Activated naive CD4-positive, alpha-beta T cell treated with anti-CD3 and anti-CD28 coated beads, Interleukin-2, amount 50 U/mL, for 72 hours (primary cell): ENCODE measurements around the gene SRPK1. TPM values are rescaled to one million over a fixed set of nuclear protein-coding genes. Genes with fewer than 3 reads are reported as not detected.
"Not testable (repeated sequence)": the region's sequence is repeated elsewhere in the genome, so short reads cannot be mapped to it uniquely, and the experiment has no call there.

Source experiments
- ATAC-seq, 2 donors: fragments of 150-1000 bp; cut with Tn5 transposase; 2 replicates each; pipeline ENCODE4 v1.10.0; 2021; ENCODE audit warnings: mild to moderate bottlenecking in 2 of 2, moderate library complexity in 2 of 2
- DNase-seq, 2 donors: peaks; one replicate each; pipeline ENCODE4 v3.0.0; 2021 to 2022; ENCODE audit warnings: low spot score in 2 of 2
- H3K27ac Mint-ChIP-seq, 2 donors: one replicate each; pipeline ENCODE4 v1.8.0; 2022; ENCODE audit warnings: mild to moderate bottlenecking in 2 of 2, mixed read lengths in 2 of 2
- H3K36me3 Mint-ChIP-seq, 2 donors: one replicate each; pipeline ENCODE4 v1.8.0; 2022; ENCODE audit warnings: mixed read lengths in 2 of 2
- H3K9me3 Mint-ChIP-seq, 2 donors: one replicate each; pipeline ENCODE4 v1.8.0; 2022; ENCODE audit warnings: mixed read lengths in 2 of 2
- total RNA-seq, 2 donors: library from RNA; stranded (reverse); gene quantifications; one replicate each; pipeline ENCODE4 v1.2.3, GENCODE V29; 2022

The SRPK1 gene
- total RNA-seq, 2 donors from 2014 or later, result 102 to 138 TPM

DNA sequence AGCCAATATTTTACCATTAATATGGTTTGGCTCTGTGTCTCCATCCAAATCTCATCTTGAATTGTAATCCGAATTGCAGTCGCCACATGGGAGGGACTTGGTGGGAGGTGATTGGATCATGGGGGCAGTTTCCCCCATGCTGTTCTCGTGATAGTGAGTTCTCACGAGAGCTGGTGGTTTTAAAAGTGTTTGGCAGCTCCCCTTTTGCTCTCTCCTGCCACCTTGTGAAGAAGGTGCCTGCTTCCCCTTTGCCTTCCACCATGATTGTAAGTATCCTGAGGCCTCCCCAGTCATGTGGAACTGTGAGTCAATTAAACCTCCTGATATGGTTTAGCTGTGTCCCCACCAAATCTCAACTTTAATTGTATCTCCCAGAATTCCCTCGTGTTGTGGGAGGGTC is 18.4 kb upstream of the SRPK1 start:
- not testable (repeated sequence) for DNase-seq, H3K27ac Mint-ChIP-seq, H3K36me3 Mint-ChIP-seq, ATAC-seq
- peaks cover 4 to 12% of the 10 kb centered on the region in 2 donors for H3K9me3 Mint-ChIP-seq

DNA sequence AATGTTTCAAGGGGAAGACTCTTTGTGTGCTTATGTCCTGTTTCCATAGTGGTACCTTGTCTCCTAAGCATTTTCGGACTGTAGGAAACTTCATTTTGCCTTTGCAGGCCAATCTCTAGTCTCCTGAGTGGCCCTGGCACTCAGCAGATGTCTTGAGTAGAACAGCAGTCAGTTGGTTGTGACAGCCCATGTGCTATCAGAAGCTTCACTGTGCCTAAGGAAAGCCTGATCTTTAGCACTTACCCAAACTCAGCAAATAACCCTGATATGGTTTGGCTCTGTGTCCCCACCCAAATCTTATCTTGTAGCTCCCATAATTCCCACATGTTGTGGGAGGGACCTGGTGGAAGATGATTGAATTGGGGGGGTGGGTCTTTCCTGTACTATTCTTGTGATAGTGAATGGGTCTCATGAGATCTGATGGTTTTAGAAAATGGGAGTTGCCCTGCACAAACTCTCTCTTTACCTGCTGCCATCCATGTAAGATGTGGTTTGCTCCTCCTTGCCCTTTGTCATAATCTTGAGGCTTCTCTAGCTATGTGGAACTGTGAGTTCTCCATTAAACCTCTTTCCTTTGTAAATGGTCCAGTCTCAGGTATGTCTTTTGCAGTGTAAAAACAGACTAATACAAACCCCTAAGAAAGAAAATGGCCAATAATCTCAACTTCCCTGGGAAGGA is 15.9 kb upstream of the SRPK1 start:
- Mint-ChIP-seq H3K36me3 (peaks cover 0 to 5% of the 10 kb centered on the region in 2 donors), H3K9me3 (peaks cover 4 to 12% of the 10 kb centered on the region in 2 donors), H3K27ac (no peak overlapping the region)
- ATAC-seq (no peak), DNase-seq (no peak)

DNA sequence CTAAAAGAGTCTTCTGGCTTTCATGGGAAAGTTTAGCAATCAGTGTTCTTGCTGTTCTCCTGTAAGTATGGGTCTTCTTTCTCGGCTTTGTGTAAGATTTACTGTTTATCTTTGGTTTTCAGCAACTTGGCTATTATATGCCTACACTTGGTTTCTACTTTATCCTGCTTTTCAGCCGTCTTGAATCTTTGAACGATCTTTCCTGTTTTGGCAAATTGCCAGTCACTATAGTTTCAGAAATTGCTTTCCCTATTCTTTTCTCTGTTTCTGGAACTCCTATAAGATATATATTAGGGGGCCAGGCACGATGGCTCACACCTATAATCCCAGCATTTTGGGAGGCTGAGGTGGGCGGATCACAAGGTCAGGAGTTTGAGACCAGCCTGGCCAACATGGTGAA is 14.6 kb upstream of the SRPK1 start:
- ATAC-seq (no peak), DNase-seq (no peak)
- H3K27ac Mint-ChIP-seq, result no peak overlapping the region

DNA sequence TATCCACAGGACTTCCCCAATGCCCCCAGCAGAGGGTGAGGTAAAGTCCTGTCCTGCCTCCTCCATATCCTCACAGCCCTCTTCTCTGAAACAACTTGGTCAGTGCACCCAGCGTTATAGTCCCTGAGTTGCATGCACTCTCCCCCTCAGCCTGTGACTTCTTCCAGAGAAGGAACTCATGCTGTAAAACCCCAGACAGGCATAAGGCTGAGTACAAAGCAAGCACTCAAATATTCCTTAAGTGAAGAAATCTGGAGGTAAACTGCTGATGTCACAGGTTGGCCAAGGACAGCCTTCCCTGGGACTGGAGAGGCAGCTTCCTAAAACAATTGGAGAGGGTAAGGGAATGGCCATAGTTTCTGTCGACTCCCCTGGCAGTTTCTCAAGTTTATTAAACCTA is 12.9 kb upstream of the SRPK1 start:
- Mint-ChIP-seq H3K27ac (no peak overlapping the region), H3K9me3 (peaks cover 4% of the 10 kb centered on the region in 2 donors), H3K36me3 (peaks cover 0 to 8% of the 10 kb centered on the region in 2 donors)
- DNase-seq, result no peak
- no peak for ATAC-seq

More for the DNA sequence above, 14.6 kb upstream of the SRPK1 start:
- H3K36me3 Mint-ChIP-seq, result peaks cover 0 to 8% of the 10 kb centered on the region in 2 donors
- peaks cover 4 to 12% of the 10 kb centered on the region in 2 donors for H3K9me3 Mint-ChIP-seq

DNA sequence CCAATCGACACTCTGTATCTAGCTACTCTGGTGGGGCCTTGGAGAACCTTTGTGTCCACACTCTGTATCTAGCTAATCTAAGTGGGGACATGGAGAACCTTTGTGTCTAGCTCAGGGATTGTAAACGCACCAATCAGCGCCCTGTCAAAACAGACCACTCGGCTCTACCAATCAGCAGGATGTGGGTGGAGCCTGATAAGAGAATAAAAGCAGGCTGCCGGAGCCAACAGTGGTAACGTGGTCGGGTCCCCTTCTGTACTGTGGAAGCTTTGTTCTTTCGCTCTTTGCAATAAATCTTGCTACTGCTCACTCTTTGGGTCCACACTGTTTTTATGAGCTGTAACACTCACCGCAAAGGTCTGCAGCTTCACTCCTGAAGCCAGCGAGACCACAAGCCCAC is 11.0 kb upstream of the SRPK1 start:
- not testable (repeated sequence) for ATAC-seq, H3K9me3 Mint-ChIP-seq, H3K36me3 Mint-ChIP-seq
- DNase-seq, result peak in 1 of 2 donors; percentile 18
- H3K27ac Mint-ChIP-seq, result peak overlapping the region in 1 of 2 donors; percentile 14

DNA sequence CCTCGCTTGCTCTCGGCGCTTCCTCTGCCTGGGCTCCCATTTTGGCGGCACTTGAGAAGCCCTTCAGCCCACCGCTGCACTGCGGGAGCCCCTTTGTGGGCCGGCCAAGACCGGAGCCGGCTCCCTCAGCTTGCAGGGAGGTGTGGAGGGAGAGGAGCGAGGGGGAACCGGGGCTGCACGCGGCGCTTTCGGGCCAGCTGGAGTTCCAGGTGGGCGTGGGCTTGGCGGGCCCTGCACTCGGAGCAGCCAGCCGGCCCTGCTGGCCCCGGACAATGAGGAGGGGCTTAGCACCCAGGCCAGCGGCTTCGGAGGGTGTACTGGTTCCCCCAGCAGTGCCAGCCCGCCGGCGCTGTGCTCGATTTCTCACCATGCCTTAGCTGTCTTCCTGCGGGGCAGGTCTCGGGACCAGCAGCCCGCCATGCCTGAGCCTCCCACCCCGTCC is 10.2 kb upstream of the SRPK1 start:
- no peak for DNase-seq
- H3K27ac Mint-ChIP-seq, result no peak overlapping the region
- ATAC-seq, result no peak
- no peaks in the 10 kb centered on the region for H3K9me3 Mint-ChIP-seq
- H3K36me3 Mint-ChIP-seq, result peaks cover 0 to 8% of the 10 kb centered on the region in 2 donors

DNA sequence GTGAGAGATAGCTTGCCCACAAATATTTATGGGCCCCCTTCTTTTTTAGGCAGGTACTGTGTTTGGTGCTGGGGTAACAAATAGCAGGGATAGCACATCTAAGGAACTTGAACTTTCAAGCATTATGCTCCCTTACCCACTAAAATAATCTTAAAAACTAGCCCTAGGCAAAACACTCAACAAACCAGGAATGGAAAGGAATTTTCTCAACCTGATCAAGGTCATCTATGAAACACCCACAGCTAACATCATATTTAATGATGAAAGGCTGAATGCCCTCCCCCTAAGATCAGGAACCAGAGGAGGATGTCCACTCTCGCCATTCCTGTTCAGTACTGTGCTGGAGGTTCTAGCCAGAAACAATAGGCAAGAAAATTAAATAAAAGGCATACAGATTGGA is 8.7 kb upstream of the SRPK1 start:
- H3K27ac Mint-ChIP-seq, result no peak overlapping the region
- no peak for DNase-seq
- ATAC-seq, result no peak
- no peaks in the 10 kb centered on the region for H3K9me3 Mint-ChIP-seq
- H3K36me3 Mint-ChIP-seq, result peaks cover 0 to 8% of the 10 kb centered on the region in 2 donors

DNA sequence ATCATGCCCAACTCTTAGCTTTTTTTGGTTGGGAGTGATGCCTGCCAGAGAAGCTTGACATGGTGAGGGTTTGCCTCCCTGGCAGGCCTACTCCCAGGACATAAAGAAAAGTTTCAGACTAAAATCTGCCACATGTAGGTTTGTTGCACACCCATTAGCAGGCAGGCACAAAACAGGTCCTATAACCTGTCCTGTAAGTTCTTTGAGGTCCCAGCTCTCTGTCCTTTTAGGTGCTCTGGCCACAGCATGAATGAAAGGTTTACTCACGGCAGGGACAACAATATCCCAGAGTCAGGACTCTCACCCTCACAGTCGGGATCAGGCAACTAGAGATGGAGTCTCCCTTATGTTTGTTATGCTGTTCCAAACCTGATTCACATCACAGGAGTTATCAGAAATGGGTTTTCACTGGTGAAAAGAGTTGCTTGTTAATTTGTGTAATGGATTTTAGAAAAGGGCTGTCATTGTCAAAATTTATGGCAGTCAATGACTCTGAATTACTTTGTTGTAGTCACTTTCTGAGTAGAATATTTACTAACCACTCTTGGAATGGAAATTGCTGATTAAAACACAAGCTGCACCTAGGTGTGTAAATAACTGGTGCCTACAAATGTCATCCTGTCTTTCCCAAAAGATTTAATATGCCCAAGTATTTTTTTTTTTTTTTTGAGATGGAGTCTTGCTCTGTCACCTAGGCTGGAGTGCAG is 5.8 kb upstream of the SRPK1 start:
- ATAC-seq (no peak), DNase-seq (no peak)
- Mint-ChIP-seq H3K36me3 (peaks cover 0 to 1% of the 10 kb centered on the region in 2 donors), H3K9me3 (no peaks in the 10 kb centered on the region), H3K27ac (no peak overlapping the region)

DNA sequence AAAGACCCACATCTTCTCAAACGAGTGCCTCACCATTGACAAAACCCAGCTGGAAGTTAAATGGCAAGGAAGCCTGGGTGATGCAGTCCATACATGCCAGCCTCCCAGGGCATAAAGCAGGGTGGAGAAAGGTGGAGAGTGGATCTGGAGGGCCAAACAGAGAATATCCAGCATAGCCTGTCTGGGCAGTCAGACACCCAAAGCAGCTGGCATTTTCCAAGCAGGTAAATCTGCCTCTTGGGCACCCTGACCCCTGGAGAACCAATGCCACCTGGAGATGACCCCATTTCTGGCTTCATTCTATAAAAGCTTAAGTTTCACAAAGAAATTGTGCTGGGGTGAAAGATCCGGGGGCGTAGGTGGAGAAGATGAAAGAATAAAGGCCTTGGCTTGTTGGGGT is 5.1 kb upstream of the SRPK1 start:
- Mint-ChIP-seq H3K9me3 (no peaks in the 10 kb centered on the region), H3K36me3 (peaks cover 5% of the 10 kb centered on the region in 2 donors), H3K27ac (no peak overlapping the region)
- ATAC-seq, result no peak
- DNase-seq, result no peak

DNA sequence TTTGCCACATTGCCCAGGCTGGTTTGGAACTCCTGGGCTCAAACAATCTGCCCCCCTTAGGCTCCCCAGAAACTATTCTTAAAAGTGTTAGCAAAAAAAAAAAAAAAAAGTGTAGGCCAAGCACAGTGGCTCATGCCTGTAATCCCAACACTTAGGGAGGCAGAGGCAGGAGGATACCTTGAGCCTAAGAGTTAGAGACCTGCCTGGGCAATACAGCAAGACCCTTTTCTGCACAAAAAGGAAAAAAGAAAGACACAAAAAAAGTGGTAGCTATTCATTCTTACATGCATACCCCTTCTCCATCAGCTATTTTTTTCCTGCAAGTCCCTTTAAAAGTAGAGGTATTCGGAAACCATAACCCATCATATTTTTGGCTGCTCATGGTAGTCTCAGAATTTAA is 3.2 kb upstream of the SRPK1 start:
- no peak for ATAC-seq
- H3K9me3 Mint-ChIP-seq, result no peaks in the 10 kb centered on the region
- H3K27ac Mint-ChIP-seq, result no peak overlapping the region
- peaks cover 17% of the 10 kb centered on the region in 2 donors for H3K36me3 Mint-ChIP-seq
- DNase-seq, result no peak

DNA sequence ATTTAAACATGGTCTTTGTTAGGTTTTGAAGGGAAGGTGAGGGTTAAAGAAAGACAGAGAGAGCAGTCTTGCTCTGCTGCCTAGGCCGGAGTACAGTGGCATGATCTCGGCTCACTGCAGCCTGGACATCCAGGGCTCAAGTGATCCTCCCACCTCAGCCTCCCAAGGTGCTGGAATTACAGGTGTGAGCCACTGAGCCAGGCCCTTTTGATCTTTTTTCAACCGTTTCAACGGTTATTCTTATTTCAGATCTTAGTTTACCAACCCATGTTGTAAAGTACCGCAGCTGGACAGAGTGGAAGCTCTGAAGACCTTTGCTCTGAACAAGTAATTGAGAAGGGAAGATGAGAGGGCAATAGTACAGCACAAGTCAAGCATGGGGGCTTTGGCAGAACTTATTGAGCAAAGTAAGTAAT is 1.2 kb upstream of the SRPK1 start:
- no peak for ATAC-seq
- Mint-ChIP-seq H3K36me3 (peaks cover 28 to 31% of the 10 kb centered on the region in 2 donors), H3K27ac (peak overlapping the region in 1 of 2 donors; percentile 98), H3K9me3 (no peaks in the 10 kb centered on the region)
- DNase-seq, result no peak

DNA sequence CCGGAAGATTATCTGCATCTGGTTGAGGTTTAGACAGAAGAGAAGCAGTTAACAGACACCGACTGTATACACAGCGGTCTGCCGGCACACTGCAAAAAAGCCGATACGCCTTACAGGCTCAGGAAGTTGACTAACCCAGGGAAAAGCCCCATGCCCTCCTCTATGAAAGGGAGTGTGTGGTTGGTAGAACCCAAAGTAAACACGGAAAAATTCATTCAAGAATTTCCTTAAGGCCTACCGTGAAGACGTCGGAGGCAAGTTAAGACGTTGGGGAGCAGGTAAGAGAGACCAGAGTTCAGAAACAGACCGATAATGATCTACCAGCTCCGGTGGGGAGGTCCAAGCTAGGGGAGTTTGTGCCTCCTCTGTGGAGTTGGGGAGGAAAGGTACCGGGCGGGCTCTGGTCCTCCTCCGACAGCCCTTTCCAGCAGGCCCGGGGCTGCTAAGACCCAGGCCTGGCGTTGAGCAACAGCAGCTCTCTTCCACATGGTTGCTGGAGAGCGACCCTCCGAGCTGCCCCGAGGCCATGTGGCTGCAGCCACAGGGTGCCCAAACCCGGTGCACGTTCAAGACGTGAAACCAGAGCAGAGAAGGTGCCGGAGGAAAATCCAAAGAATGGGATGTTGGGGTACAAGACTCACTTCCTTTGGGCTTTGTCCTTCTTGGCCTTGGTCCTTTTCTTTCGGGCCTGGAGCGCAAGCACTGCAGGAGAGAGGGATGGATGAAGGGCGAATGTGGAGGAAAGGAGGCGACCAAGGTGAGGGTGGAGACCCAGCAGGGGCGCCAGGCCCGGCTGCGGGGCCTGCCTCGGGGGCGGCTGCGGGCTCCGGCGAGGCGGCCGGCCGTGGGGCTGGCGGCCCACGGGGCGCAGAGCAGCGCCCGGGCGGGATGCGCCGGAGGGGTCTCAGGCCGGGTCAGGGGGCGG is 809 bp downstream of the SRPK1 start:
- H3K36me3 Mint-ChIP-seq, result peaks cover 28 to 36% of the 10 kb centered on the region in 2 donors
- peak overlapping the region; percentile 98 for H3K27ac Mint-ChIP-seq
- ATAC-seq (peak; percentile 67 to 88), DNase-seq (peak; percentile 45 to 70)
- H3K9me3 Mint-ChIP-seq, result no peaks in the 10 kb centered on the region

DNA sequence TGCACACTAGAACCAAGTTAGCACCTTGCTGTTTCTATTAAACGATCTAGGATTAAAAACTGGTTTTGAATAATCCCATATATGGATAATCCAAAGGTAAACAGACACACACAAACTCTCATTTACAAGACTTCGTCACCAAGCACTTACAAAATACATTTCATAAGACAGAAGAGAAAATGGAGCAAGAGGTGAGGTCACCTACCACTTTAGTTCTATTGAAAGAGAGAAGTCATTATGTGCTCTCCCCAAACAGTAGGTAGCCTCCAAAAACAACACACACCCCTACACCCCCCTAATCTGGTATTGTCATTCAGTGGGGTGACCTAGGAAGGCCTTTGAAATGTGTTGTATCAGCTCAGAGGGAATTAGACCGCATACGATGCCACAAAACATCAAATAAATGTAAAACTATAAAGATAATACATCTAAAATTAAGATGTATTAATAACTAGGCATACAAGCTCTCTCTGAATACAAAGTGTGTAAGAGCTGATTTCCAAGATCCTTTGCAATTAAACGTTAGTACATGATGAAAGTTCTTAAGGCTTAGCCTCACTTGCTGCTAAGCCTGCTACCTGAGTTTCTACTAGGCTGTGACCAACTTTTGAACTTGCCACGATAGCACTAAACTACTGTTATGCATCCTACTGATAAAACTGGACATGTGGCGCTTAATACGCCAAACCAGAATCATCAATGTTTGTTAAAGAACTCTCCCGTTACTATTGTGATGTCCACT is 1.6 kb downstream of the SRPK1 start:
- Mint-ChIP-seq H3K27ac (peak overlapping the region; percentile 98), H3K9me3 (no peaks in the 10 kb centered on the region), H3K36me3 (peaks cover 28 to 36% of the 10 kb centered on the region in 2 donors)
- no peak for DNase-seq
- ATAC-seq, result peak; percentile 27 to 36

DNA sequence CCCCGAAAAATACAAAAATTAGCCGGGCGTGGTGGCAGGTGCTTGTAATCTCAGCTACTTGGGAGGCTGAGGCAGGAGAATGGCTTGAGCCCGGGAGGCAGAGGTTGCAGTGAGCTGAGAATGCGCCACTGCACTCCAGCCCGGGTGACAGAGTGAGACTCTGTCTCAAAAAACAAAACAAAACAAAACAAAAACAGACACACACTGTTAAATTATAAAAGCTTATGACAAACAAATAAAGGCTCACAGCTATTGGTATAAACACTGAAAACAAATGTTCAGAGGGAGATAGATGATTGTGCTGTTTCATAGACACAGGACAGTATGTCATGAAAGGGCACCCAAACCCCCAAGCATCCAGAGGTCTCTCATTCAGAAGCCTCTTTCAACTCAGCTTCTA is 4.0 kb downstream of the SRPK1 start:
- not testable (repeated sequence) for ATAC-seq, H3K9me3 Mint-ChIP-seq, DNase-seq
- Mint-ChIP-seq H3K36me3 (peaks cover 38 to 53% of the 10 kb centered on the region in 2 donors), H3K27ac (peak overlapping the region in 1 of 2 donors; percentile 68)

DNA sequence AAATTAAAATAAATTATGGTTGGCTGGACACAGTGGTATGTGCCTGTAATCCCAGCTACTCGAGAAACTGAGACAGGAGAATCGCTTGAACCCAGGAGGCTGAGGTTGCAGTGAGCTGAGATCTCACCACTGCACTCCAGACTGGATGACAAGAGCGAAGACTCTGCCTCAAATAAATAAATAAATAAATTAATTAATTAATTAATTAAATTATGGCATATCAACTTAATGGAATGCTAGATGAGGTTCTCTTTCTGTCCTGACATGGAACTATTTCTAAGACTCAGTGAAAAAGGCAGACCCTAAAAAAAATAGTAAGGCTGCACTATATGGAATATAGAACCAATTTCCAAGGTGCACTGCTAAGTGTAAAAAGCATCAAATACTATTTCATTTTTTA is 4.8 kb downstream of the SRPK1 start:
- DNase-seq (no peak), ATAC-seq (no peak)
- Mint-ChIP-seq H3K36me3 (peaks cover 35 to 57% of the 10 kb centered on the region in 2 donors), H3K27ac (no peak overlapping the region), H3K9me3 (peaks cover 1 to 2% of the 10 kb centered on the region in 2 donors)

DNA sequence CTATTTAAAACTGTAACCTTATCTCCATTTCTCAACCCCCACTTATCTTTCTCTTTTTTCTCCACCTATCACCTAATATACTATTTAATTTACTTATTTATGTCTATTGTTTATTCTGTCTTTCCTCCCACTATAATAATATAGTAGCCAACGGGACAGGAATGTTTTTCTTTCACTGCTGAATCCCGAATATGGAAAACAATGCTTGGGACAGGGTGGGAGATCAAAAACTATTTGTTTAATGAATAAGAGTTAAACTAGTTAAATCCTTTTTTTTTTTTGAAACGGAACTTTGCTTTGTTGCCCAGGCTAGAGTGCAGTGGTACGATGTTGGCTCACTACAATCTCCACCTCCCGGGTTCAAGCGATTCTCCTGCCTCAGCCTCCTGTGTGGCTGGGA is 6.4 kb downstream of the SRPK1 start:
- no peak overlapping the region for H3K27ac Mint-ChIP-seq
- H3K36me3 Mint-ChIP-seq, result peaks cover 39 to 63% of the 10 kb centered on the region in 2 donors
- no peak for ATAC-seq
- H3K9me3 Mint-ChIP-seq, result peaks cover 4 to 12% of the 10 kb centered on the region in 2 donors
- DNase-seq, result no peak
